Ishikawa (cell line): ENCODE data around the gene MAN2C1.

Source experiments
- CEBPB ChIP-seq: IDR thresholded peaks from 2 replicates; pipeline ENCODE4 v1.6.1; 2012
- EP300 ChIP-seq: IDR thresholded peaks from 2 replicates; pipeline ENCODE4 v1.6.1; 2012; ENCODE audit warnings: borderline replicate concordance
- RAD21 ChIP-seq: IDR thresholded peaks from 2 replicates; pipeline ENCODE4 v1.6.1; 2012; ENCODE audit warnings: low read depth
- REST ChIP-seq: IDR thresholded peaks from 2 replicates; pipeline ENCODE4 v1.6.1; 2012; ENCODE audit warnings: low read depth, mild to moderate bottlenecking
- TAF1 ChIP-seq: IDR thresholded peaks from 2 replicates; pipeline ENCODE4 v1.6.1; 2012; ENCODE audit warnings: low read depth, mild to moderate bottlenecking
- TCF12 ChIP-seq: IDR thresholded peaks from 2 replicates; pipeline ENCODE4 v1.6.1; 2012; ENCODE audit warnings: low read depth
- TEAD4 ChIP-seq: IDR thresholded peaks from 2 replicates; pipeline ENCODE4 v1.6.1; 2012
- USF1 ChIP-seq: IDR thresholded peaks from 2 replicates; pipeline ENCODE4 v1.6.1; 2012
- YY1 ChIP-seq: IDR thresholded peaks from 2 replicates; pipeline ENCODE4 v1.6.1; 2012; ENCODE audit warnings: low read depth
- TF ChIP-seq, protein P1 (sequence below): IDR thresholded peaks from 2 replicates; pipeline ENCODE4 v1.6.1; 2012

DNA sequence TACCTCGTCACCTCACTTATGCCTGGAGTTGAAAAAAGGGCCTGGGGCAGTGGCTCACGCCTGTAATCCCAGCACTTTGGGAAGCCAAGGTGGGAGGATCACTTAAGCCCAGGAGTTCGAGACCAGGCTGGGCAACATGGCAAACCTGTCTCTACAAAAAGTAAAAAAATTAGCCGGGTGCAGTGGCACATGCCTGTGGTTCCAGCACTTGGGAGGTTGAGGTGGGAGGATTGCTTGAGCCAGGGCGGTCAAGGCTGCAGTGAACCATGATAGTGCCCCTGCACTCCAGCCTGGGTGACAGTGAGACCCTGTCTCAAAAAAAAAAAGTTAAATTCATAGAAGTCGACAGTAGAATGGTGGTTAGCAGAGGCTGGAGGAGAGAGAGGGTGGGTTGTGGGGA, 26.2 kb downstream of the MAN2C1 start:
- TF ChIP-seq USF1: no peak
- TF ChIP-seq, protein P1, sequence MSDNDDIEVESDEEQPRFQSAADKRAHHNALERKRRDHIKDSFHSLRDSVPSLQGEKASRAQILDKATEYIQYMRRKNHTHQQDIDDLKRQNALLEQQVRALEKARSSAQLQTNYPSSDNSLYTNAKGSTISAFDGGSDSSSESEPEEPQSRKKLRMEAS: no peak
- no peak for TF ChIP-seq TAF1
- TF ChIP-seq REST: no peak
- TF ChIP-seq RAD21: no peak
- TF ChIP-seq EP300: no peak
- TF ChIP-seq YY1: no peak
- no peak for TF ChIP-seq TCF12
- no peak for TF ChIP-seq CEBPB
- no peak for TF ChIP-seq TEAD4
